Stimulated activated CD8-positive, alpha-beta memory T cell treated with anti-CD3 and anti-CD28 coated beads, Interleukin-7, amount 100 ng/mL, for 48 hours (primary cell): ENCODE measurements around the gene ZNG1E.
"Not testable (repeated sequence)": the region's sequence is repeated elsewhere in the genome, so short reads cannot be mapped to it uniquely, and the experiment has no call there.

Experiments used
- DNase-seq, 2 donors: peaks; one replicate each; pipeline ENCODE4 v3.0.0-alpha.2; 2020; ENCODE audit warnings: low read depth in 1 of 2; ENCODE audit errors: extremely low read depth in 1 of 2

ZNG1E gene

GRCh38 chr9:65675589-65676021 is at the start of gene ZNG1E:
Gene ZNG1E, plus strand, starts transcription at chr9:65675928. Its CDS starts 49 bp downstream, at chr9:65675977.
- DNase-seq = peak; percentile 10 to 25

- not testable (repeated sequence) for DNase-seq
Observed at GRCh38 chr9:65673579-65673978, 2.1 kb upstream of the ZNG1E start.

GRCh38 chr9:65675018-65675417 is 710 bp upstream of the ZNG1E start:
- DNase-seq = not testable (repeated sequence)

GRCh38 chr9:65676389-65676788 is 661 bp downstream of the ZNG1E start:
- DNase-seq = peak in 1 of 2 donors; percentile 9

- not testable (repeated sequence) for DNase-seq
Observed at GRCh38 chr9:65678533-65678932, 2.8 kb downstream of the ZNG1E start.

GRCh38 chr9:65703550-65703949 is 27.8 kb downstream of the ZNG1E start:
- not testable (repeated sequence) for DNase-seq

GRCh38 chr9:65714445-65714844 is 38.7 kb downstream of the ZNG1E start:
- DNase-seq = not testable (repeated sequence)

GRCh38 chr9:65737096-65737564 is 61.4 kb downstream of the ZNG1E start, which contains the start of gene FOXD4L4:
Gene FOXD4L4, plus strand, starts transcription at chr9:65737146. Its CDS starts 0 bp downstream, at chr9:65737146.
- not testable (repeated sequence) for DNase-seq

GRCh38 chr9:65738133-65738532 is 62.4 kb downstream of the ZNG1E start:
- not testable (repeated sequence) for DNase-seq
